Skeletal muscle tissue (tissue), 4 donors: ENCODE data around the gene TTC28. TPM values are rescaled to one million over a fixed set of nuclear protein-coding genes. Genes with fewer than 3 reads are reported as not detected.
"Not testable (repeated sequence)": the region's sequence is repeated elsewhere in the genome, so short reads cannot be mapped to it uniquely, and the experiment has no call there.

ENCODE experiments used
- H3K27ac ChIP-seq: one replicate; pipeline ENCODE4 v1.7.0; 2013; ENCODE audit warnings: mild to moderate bottlenecking, low read depth, low read length, inconsistent platforms
- H3K27me3 ChIP-seq, 3 donors: one replicate each; pipeline ENCODE4 v1.7.0; 2013; ENCODE audit warnings: low read length in 3 of 3; ENCODE audit not compliant: control insufficient read depth in 3 of 3, insufficient read depth in 3 of 3
- H3K36me3 ChIP-seq, 3 donors: one replicate each; pipeline ENCODE4 v1.7.0; 2013; ENCODE audit warnings: low read length in 3 of 3; ENCODE audit not compliant: control insufficient read depth in 3 of 3, insufficient read depth in 3 of 3
- H3K4me1 ChIP-seq, 3 donors: one replicate each; pipeline ENCODE4 v1.7.0; 2013; ENCODE audit warnings: low read length in 3 of 3, mild to moderate bottlenecking in 3 of 3; ENCODE audit not compliant: control insufficient read depth in 3 of 3, insufficient read depth in 3 of 3
- H3K4me3 ChIP-seq, 3 donors: one replicate each; pipeline ENCODE4 v1.7.0; 2013; ENCODE audit warnings: low read length in 3 of 3
- H3K9ac ChIP-seq, 3 donors: one replicate each; pipeline ENCODE4 v1.7.0; 2013; ENCODE audit warnings: low read length in 3 of 3, mild to moderate bottlenecking in 3 of 3, moderate library complexity in 2 of 3, low read depth in 1 of 3
- H3K9me3 ChIP-seq, 3 donors: one replicate each; pipeline ENCODE4 v1.7.0; 2013; ENCODE audit warnings: low read length in 3 of 3; ENCODE audit not compliant: control insufficient read depth in 3 of 3
- total RNA-seq: library from RNA; depleted of rRNA; stranded (reverse); fragments of >200 nt; gene quantifications from one replicate; pipeline ENCODE4 v1.2.3, GENCODE V29; 2014
- donor health status: Osteomylitis.

The TTC28 gene
- total RNA-seq, 1 donor from 2014 or later = 27.1 TPM

GRCh38 chr22:28198692-28199091 lies 480.9 kb downstream of the TTC28 start:
- Histone ChIP-seq H3K27ac (no peak overlapping the region), H3K9ac (no peak overlapping the region), H3K9me3 (no peaks in the 10 kb centered on the region), H3K27me3 (no peaks in the 10 kb centered on the region), H3K36me3 (no peaks in the 10 kb centered on the region), H3K4me3 (no peak overlapping the region), H3K4me1 (no peaks in the 10 kb centered on the region)

DNA sequence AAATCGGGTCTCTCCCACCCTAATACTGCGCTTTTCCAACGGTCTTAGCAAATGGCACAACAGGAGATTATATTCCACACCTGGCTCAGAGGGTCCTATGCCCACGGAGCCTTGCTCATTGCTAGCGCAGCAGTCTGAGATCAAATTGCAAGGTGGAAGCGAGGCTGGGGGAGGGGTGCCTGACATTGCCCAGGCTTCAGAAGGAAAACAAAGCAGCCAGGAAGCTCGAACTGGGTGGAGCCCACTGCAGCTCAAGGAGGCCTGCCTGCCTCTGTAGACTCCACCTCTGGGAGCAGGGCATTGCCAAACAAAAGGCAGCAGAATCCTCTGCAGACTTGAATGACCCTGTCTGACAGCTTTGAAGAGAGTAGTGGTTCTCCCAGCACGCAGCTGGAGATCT lies 488.1 kb downstream of the TTC28 start:
- H3K4me3 ChIP-seq, H3K9me3 ChIP-seq, H3K4me1 ChIP-seq, H3K27ac ChIP-seq, H3K36me3 ChIP-seq, H3K9ac ChIP-seq, H3K27me3 ChIP-seq: not testable (repeated sequence)

- Histone ChIP-seq H3K36me3 (no peaks in the 10 kb centered on the region), H3K4me1 (no peaks in the 10 kb centered on the region), H3K27me3 (no peaks in the 10 kb centered on the region), H3K9ac (no peak overlapping the region), H3K9me3 (no peaks in the 10 kb centered on the region), H3K27ac (no peak overlapping the region), H3K4me3 (no peak overlapping the region)
These were observed 491.3 kb downstream of the TTC28 start for GRCh38 chr22:28188178-28188879.

- no peaks in the 10 kb centered on the region for H3K36me3 ChIP-seq
- no peak overlapping the region for H3K4me3 ChIP-seq
- no peaks in the 10 kb centered on the region for H3K27me3 ChIP-seq
- no peaks in the 10 kb centered on the region for H3K4me1 ChIP-seq
- H3K27ac ChIP-seq = no peak overlapping the region
- H3K9ac ChIP-seq = no peak overlapping the region
- H3K9me3 ChIP-seq = no peaks in the 10 kb centered on the region
These were observed 492.0 kb downstream of the TTC28 start for GRCh38 chr22:28187612-28188011.

DNA sequence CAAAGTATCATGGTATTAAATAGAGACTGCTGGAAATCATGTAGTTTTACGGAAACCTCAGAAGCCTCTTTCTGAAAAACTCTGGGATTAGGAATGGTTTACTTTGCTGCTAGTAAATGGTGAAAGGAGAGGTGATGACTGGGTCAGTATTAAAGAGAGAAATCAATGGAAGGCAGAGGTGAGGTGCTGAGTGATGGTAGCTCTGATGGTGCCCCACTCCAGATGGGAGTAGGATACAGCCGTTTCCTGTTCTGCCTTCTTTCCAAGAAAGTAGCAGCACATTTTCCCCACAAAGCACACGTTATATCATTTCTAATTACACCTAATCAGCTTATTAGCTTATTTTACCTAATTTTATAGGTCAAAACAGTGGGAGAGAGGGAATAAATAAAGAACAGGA lies 493.0 kb downstream of the TTC28 start:
- no peaks in the 10 kb centered on the region for H3K9me3 ChIP-seq
- H3K27ac ChIP-seq = no peak overlapping the region
- H3K4me3 ChIP-seq = no peak overlapping the region
- H3K4me1 ChIP-seq = peaks cover under 1 to 5% (median 3%) of the 10 kb centered on the region in 3 donors
- H3K9ac ChIP-seq = no peak overlapping the region
- H3K27me3 ChIP-seq = no peaks in the 10 kb centered on the region
- no peaks in the 10 kb centered on the region for H3K36me3 ChIP-seq

GRCh38 chr22:28185130-28185529 lies 494.5 kb downstream of the TTC28 start:
- peaks cover 2 to 12% (median 7%) of the 10 kb centered on the region in 3 donors for H3K4me1 ChIP-seq
- no peak overlapping the region for H3K27ac ChIP-seq
- H3K9me3 ChIP-seq = no peaks in the 10 kb centered on the region

DNA sequence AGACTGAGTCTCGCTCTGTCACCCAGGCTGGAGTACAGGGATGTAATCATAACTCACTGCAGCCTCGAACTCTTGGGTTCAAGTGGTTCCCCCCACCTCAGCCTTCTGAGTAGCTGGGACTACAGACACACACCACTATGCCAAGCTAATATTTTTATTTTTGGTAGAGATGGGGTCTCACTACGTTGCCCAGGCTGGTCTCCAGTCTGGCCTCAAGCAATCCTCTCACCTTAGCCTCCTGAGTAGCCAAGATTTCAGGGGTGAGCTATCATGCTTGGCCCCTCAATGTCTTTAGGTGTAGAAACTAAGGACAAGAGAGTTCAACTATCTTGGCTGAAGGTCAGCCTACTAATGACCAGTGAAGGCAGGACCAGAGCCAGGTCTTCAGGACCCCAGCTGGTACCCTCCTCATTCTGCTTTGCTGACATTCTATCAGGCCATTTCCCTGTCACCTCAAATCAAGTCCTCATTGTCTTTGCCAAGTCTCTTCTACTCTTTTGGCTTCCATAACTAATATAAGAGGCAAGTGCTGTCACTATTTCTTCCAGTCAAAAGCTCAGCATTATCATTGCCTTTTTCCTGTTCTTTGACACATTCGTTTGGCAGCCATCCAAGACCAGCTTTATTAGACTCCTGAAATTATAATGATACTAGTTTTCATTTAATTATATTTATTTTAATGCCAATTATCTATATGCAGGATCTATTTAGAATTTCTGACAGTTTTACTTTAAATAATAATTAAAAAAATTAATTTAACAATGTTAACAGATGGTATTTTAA lies 496.4 kb downstream of the TTC28 start:
- no peak overlapping the region for H3K4me3 ChIP-seq
- H3K36me3 ChIP-seq = no peaks in the 10 kb centered on the region
- H3K9ac ChIP-seq = no peak overlapping the region
- no peak overlapping the region for H3K27ac ChIP-seq
- no peaks in the 10 kb centered on the region for H3K27me3 ChIP-seq
- no peaks in the 10 kb centered on the region for H3K9me3 ChIP-seq
- peaks cover 2 to 12% (median 7%) of the 10 kb centered on the region in 3 donors for H3K4me1 ChIP-seq

More at GRCh38 chr22:28185130-28185529, 494.5 kb downstream of the TTC28 start:
- Histone ChIP-seq H3K4me3 (no peak overlapping the region), H3K36me3 (no peaks in the 10 kb centered on the region), H3K27me3 (no peaks in the 10 kb centered on the region), H3K9ac (no peak overlapping the region)

DNA sequence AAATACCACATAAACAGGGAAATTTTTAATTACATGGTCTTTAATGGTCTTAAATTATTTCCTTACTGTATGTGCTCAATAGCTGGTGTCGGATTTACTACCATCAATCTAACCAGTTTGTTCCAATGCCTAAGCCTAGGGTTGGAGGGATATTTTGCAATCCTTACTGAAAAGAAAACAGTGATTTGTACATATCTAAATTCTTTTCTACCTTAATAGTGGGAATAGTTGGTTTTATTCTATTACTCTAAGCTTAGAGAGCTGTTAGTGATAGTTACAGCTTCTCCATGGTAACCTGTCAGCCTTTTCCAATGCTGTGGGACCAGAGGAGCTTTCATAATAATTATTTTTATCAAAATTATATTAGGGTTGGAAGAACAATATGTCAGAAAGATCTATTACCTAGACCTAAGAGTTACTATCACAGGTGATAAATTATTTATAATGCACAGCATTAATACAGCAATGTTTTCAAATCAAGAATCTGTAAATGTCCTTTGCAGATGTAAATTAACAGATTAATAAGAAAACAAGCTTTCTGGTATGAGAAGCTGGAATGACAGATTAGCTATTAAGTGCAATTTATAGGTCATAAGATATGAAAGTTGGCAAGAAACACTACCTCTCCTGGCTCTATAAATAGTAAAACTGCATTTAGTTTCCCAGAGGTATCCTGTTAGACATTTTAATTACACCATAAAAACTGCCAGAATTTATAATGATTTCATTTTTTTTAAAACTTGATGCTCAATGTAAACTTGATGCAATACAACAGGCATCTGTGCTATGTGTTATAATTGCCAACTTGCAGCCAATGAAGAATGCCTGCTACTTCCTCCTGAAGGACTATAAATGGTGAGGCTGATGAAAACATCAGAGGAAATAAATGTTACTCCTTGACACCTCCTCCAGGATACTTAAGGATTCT lies 498.6 kb downstream of the TTC28 start:
- Histone ChIP-seq H3K4me1 (peaks cover 2 to 12% (median 7%) of the 10 kb centered on the region in 3 donors), H3K9ac (no peak overlapping the region), H3K27me3 (no peaks in the 10 kb centered on the region), H3K36me3 (no peaks in the 10 kb centered on the region), H3K4me3 (no peak overlapping the region), H3K9me3 (no peaks in the 10 kb centered on the region), H3K27ac (no peak overlapping the region)

DNA sequence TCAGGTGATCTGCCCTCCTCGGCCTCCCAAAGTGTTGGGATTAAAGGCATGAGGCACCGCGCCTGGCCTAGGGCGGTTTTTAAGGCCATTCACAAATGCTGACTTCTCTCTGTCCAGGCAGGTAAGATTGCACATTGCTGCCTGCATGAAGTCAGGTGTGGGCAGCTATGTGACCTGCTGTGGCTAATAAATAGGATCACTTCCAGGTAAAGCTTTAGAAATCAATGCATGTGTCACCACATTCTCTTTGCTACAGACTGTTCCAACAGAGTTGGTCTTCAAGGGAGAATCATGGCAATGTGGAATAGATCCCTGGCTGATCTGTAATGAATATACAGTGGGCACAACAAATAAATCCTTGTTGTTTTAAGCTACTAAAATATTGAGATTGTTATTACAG lies 500.2 kb downstream of the TTC28 start:
- no peak overlapping the region for H3K27ac ChIP-seq
- H3K4me1 ChIP-seq = peaks cover 2 to 12% (median 7%) of the 10 kb centered on the region in 3 donors
- H3K9me3 ChIP-seq = no peaks in the 10 kb centered on the region
- H3K4me3 ChIP-seq = no peak overlapping the region
- no peak overlapping the region for H3K9ac ChIP-seq
- no peaks in the 10 kb centered on the region for H3K27me3 ChIP-seq
- no peaks in the 10 kb centered on the region for H3K36me3 ChIP-seq
